GM12878 (cell line): Measurements from ENCODE around the gene ABCF3.

Source experiments
- EZH2 ChIP-seq: IDR thresholded peaks from 2 replicates; pipeline ENCODE4 v1.6.1; 2012; ENCODE audit warnings: low read depth, mild to moderate bottlenecking, control low read depth, inconsistent platforms, low read length, borderline replicate concordance; ENCODE audit not compliant: control insufficient read depth
- HDGF ChIP-seq: fragments of 450-650 bp; IDR thresholded peaks from 2 replicates; pipeline ENCODE4 v1.6.1; 2016; ENCODE audit warnings: antibody characterized with exemption
- MEF2A ChIP-seq: IDR thresholded peaks from 2 replicates; pipeline ENCODE4 v1.6.1; 2011; ENCODE audit warnings: low read depth, mild to moderate bottlenecking, low read length, moderate library complexity; ENCODE audit not compliant: insufficient read depth
- MXI1 ChIP-seq: fragments of 150-350 bp; IDR thresholded peaks from 2 replicates; pipeline ENCODE4 v1.6.1; 2011; ENCODE audit warnings: low read depth, mild to moderate bottlenecking, inconsistent platforms, low read length, improper control_type of control experiment
- POLR2A ChIP-seq: IDR thresholded peaks from 2 replicates; pipeline ENCODE4 v1.6.1; 2011; ENCODE audit warnings: low read depth, mild to moderate bottlenecking, low read length
- TCF7 ChIP-seq: IDR thresholded peaks from 2 replicates; pipeline ENCODE4 v1.6.1; 2014; ENCODE audit warnings: antibody characterized with exemption, borderline replicate concordance
- TF ChIP-seq, protein P1 (sequence below): IDR thresholded peaks from 2 replicates; pipeline ENCODE4 v1.6.1; 2012; ENCODE audit warnings: low read length, inconsistent platforms
- TF ChIP-seq, protein P2 (sequence below), 3 experiments: IDR thresholded peaks in 2 of 3; conservative IDR thresholded peaks in 1 of 3; 2 replicates each; pipeline ENCODE4 v1.5.1; 2011; ENCODE audit warnings: low read depth in 3 of 3, low read length in 3 of 3, mild to moderate bottlenecking in 3 of 3, control low read depth in 2 of 3, moderate library complexity in 2 of 3, inconsistent platforms in 1 of 3, mixed read lengths in 1 of 3; ENCODE audit not compliant: control insufficient read depth in 2 of 3, insufficient read depth in 1 of 3; ENCODE audit errors: extremely low read depth in 1 of 3
- TF ChIP-seq, protein P3 (sequence below): fragments of 450-650 bp; IDR thresholded peaks from 2 replicates; pipeline ENCODE4 v1.6.1; 2017; ENCODE audit warnings: mild to moderate bottlenecking, moderate library complexity

DNA sequence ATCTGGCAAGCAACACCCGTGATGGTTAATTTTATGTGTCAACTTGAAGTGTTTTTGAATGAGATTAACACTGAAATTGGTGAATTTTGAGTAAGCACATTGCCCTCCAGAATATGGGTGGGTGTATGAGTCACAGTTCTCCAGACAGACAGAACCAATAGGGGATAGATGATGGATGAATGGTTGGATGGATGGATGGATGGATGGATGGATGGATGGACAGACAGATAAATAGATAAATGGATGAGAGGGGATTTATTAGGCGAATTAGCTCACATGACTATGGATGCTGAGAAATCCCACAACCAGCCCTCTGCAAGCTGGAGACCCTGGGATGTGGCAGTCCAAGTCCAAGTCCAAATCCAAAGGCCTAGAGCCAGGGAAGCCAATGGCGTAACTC is 37.9 kb downstream of the ABCF3 start:
- TF ChIP-seq TCF7 = no peak
- TF ChIP-seq EZH2 = no peak
- TF ChIP-seq, protein P1, sequence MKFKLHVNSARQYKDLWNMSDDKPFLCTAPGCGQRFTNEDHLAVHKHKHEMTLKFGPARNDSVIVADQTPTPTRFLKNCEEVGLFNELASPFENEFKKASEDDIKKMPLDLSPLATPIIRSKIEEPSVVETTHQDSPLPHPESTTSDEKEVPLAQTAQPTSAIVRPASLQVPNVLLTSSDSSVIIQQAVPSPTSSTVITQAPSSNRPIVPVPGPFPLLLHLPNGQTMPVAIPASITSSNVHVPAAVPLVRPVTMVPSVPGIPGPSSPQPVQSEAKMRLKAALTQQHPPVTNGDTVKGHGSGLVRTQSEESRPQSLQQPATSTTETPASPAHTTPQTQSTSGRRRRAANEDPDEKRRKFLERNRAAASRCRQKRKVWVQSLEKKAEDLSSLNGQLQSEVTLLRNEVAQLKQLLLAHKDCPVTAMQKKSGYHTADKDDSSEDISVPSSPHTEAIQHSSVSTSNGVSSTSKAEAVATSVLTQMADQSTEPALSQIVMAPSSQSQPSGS = no peak
- TF ChIP-seq, protein P2, sequence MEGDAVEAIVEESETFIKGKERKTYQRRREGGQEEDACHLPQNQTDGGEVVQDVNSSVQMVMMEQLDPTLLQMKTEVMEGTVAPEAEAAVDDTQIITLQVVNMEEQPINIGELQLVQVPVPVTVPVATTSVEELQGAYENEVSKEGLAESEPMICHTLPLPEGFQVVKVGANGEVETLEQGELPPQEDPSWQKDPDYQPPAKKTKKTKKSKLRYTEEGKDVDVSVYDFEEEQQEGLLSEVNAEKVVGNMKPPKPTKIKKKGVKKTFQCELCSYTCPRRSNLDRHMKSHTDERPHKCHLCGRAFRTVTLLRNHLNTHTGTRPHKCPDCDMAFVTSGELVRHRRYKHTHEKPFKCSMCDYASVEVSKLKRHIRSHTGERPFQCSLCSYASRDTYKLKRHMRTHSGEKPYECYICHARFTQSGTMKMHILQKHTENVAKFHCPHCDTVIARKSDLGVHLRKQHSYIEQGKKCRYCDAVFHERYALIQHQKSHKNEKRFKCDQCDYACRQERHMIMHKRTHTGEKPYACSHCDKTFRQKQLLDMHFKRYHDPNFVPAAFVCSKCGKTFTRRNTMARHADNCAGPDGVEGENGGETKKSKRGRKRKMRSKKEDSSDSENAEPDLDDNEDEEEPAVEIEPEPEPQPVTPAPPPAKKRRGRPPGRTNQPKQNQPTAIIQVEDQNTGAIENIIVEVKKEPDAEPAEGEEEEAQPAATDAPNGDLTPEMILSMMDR (IDR thresholded peaks at IDR 0.05 in 2 of 3, conservative IDR thresholded peaks at IDR 0.05 in 1 of 3; ENCODE audit: control insufficient read depth in 2 of 3, extremely low read depth in 1 of 3, insufficient read depth in 1 of 3, low read depth in 3 of 3, low read length in 3 of 3) = no peak
- TF ChIP-seq MXI1 = no peak
- TF ChIP-seq POLR2A = no peak
- no peak for TF ChIP-seq MEF2A
- no peak for TF ChIP-seq HDGF
- TF ChIP-seq, protein P3, sequence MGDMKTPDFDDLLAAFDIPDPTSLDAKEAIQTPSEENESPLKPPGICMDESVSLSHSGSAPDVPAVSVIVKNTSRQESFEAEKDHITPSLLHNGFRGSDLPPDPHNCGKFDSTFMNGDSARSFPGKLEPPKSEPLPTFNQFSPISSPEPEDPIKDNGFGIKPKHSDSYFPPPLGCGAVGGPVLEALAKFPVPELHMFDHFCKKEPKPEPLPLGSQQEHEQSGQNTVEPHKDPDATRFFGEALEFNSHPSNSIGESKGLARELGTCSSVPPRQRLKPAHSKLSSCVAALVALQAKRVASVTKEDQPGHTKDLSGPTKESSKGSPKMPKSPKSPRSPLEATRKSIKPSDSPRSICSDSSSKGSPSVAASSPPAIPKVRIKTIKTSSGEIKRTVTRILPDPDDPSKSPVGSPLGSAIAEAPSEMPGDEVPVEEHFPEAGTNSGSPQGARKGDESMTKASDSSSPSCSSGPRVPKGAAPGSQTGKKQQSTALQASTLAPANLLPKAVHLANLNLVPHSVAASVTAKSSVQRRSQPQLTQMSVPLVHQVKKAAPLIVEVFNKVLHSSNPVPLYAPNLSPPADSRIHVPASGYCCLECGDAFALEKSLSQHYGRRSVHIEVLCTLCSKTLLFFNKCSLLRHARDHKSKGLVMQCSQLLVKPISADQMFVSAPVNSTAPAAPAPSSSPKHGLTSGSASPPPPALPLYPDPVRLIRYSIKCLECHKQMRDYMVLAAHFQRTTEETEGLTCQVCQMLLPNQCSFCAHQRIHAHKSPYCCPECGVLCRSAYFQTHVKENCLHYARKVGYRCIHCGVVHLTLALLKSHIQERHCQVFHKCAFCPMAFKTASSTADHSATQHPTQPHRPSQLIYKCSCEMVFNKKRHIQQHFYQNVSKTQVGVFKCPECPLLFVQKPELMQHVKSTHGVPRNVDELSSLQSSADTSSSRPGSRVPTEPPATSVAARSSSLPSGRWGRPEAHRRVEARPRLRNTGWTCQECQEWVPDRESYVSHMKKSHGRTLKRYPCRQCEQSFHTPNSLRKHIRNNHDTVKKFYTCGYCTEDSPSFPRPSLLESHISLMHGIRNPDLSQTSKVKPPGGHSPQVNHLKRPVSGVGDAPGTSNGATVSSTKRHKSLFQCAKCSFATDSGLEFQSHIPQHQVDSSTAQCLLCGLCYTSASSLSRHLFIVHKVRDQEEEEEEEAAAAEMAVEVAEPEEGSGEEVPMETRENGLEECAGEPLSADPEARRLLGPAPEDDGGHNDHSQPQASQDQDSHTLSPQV = no peak
